Measurements from ENCODE around the gene OR5D18.

- TF ChIP-seq, protein P1, sequence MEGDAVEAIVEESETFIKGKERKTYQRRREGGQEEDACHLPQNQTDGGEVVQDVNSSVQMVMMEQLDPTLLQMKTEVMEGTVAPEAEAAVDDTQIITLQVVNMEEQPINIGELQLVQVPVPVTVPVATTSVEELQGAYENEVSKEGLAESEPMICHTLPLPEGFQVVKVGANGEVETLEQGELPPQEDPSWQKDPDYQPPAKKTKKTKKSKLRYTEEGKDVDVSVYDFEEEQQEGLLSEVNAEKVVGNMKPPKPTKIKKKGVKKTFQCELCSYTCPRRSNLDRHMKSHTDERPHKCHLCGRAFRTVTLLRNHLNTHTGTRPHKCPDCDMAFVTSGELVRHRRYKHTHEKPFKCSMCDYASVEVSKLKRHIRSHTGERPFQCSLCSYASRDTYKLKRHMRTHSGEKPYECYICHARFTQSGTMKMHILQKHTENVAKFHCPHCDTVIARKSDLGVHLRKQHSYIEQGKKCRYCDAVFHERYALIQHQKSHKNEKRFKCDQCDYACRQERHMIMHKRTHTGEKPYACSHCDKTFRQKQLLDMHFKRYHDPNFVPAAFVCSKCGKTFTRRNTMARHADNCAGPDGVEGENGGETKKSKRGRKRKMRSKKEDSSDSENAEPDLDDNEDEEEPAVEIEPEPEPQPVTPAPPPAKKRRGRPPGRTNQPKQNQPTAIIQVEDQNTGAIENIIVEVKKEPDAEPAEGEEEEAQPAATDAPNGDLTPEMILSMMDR (IDR thresholded peaks at IDR 0.05), result no peak
- no peak for TF ChIP-seq POLR2A (IDR thresholded peaks at IDR 0.05)
These were observed at the start of gene OR5D18 for GRCh38 chr11:55819330-55819729.
